Stimulated activated CD8-positive, alpha-beta memory T cell treated with anti-CD3 and anti-CD28 coated beads, Interleukin-4, amount 100 ng/mL, for 24 hours (primary cell): ENCODE data around the gene GRHL3.

Source experiments
- DNase-seq: peaks from one replicate; pipeline ENCODE4 v3.0.0-alpha.2; 2020; ENCODE audit warnings: low read depth

GRHL3 gene

GRCh38 chr1:24344090-24344742 is 25.1 kb downstream of the GRHL3 start:
- DNase-seq = no peak

- DNase-seq = no peak
Observed at GRCh38 chr1:24345334-24345733, 26.2 kb downstream of the GRHL3 start.

- no peak for DNase-seq
Observed at GRCh38 chr1:24347159-24347934, 28.2 kb downstream of the GRHL3 start.

- no peak for DNase-seq
Observed at GRCh38 chr1:24348196-24348595, 29.0 kb downstream of the GRHL3 start.

- DNase-seq = no peak
Observed at GRCh38 chr1:24349891-24350290, 30.7 kb downstream of the GRHL3 start.

- DNase-seq = no peak
Observed at GRCh38 chr1:24351247-24351646, 32.1 kb downstream of the GRHL3 start.

GRCh38 chr1:24351918-24352627 is 32.9 kb downstream of the GRHL3 start:
- DNase-seq = no peak

- DNase-seq = no peak
Observed at GRCh38 chr1:24353292-24353891, 34.2 kb downstream of the GRHL3 start.

GRCh38 chr1:24355466-24355865 is 36.3 kb downstream of the GRHL3 start:
- DNase-seq = no peak

- no peak for DNase-seq
Observed at GRCh38 chr1:24357038-24357437, 37.9 kb downstream of the GRHL3 start.

GRCh38 chr1:24360681-24361080 is 41.5 kb downstream of the GRHL3 start:
- DNase-seq = no peak

- no peak for DNase-seq
Observed at GRCh38 chr1:24361811-24362210, 42.7 kb downstream of the GRHL3 start.

GRCh38 chr1:24362396-24362795 is 43.2 kb downstream of the GRHL3 start:
- DNase-seq = no peak

- DNase-seq = no peak
Observed at GRCh38 chr1:24362982-24363614, 43.9 kb downstream of the GRHL3 start.

- DNase-seq = no peak
Observed at GRCh38 chr1:24363994-24364393, 44.8 kb downstream of the GRHL3 start.

GRCh38 chr1:24364605-24364974 is 45.4 kb downstream of the GRHL3 start:
- no peak for DNase-seq

- no peak for DNase-seq
Observed at GRCh38 chr1:24364975-24365678, 46.0 kb downstream of the GRHL3 start.

- no peak for DNase-seq
Observed at GRCh38 chr1:24366707-24367106, 47.5 kb downstream of the GRHL3 start.

- no peak for DNase-seq
Observed at GRCh38 chr1:24369199-24369598, 50.0 kb downstream of the GRHL3 start.

GRCh38 chr1:24369801-24370200 is 50.6 kb downstream of the GRHL3 start:
- no peak for DNase-seq

- DNase-seq = no peak
Observed at GRCh38 chr1:24373044-24373443, 53.9 kb downstream of the GRHL3 start.

- no peak for DNase-seq
Observed at GRCh38 chr1:24373710-24374109, 54.6 kb downstream of the GRHL3 start.
